Right renal pelvis (tissue), 4 donors: Measurements from ENCODE around the gene RASSF4. TPM values are rescaled to one million over a fixed set of nuclear protein-coding genes. Genes with fewer than 3 reads are reported as not detected.

Experiments
- DNase-seq, 4 donors: peaks; one replicate each; pipeline ENCODE4 v3.0.0-alpha.2; 2013; ENCODE audit warnings: low read depth in 4 of 4, low spot score in 3 of 4, missing footprints in 1 of 4
- polyA plus RNA-seq, 4 donors: library from polyadenylated mRNA; unstranded; fragments of 120-200 nt; gene quantifications; one replicate each; pipeline ENCODE4 v1.2.1, GENCODE V29; 2013; ENCODE audit not compliant: insufficient read length in 4 of 4

Gene RASSF4
- polyA plus RNA-seq, 4 donors = 22.9 to 32.3 (median 29.6) TPM

GRCh38 chr10:44983895-44984278, 24.3 kb downstream of the RASSF4 start:
- DNase-seq = no peak

- DNase-seq = no peak
Observed at GRCh38 chr10:44984671-44985101, 25.1 kb downstream of the RASSF4 start.

DNA sequence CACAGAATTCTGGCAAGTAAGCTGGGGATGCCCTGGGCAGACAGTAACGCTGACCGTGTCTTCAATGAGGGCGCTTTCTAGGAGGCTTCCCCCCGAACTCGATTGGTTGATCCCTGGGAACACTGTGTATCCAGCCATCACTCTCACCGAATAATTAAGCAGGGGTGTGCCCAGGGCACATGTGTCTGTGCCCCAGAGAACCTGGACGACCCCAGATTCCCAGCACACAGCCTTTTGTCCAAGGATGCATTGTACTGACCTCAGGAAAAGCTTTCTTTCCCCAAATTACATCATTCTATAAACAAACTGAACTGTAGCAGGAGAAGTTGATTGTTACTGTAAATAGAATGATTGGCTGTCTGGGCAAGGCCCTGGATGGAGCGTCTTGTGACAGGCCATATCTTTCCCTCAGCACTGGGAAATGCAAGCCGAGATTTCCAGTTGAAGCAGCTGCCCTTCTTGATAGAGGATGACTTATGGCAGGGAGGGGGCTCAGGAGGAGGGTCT, 25.6 kb downstream of the RASSF4 start:
- DNase-seq = no peak

DNA sequence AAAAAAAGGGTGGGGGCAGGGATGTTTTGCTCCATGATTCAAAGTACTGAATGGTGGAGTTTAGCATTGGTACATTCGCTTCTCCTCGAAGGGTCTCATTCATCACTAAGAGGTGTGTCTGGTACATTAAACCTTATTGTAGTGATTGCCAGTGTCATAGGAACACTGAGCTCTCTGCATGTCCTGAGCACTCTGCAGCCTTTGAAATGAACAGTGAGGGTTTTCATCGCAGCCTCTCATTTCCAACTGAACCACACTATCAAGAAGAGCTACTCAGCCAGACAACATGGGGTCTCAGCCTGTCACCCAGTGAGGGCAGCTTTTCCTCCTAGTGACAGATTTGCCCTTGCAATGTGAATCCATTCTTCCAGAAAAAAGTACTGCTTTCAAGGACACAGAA, 26.6 kb downstream of the RASSF4 start:
- no peak for DNase-seq

DNA sequence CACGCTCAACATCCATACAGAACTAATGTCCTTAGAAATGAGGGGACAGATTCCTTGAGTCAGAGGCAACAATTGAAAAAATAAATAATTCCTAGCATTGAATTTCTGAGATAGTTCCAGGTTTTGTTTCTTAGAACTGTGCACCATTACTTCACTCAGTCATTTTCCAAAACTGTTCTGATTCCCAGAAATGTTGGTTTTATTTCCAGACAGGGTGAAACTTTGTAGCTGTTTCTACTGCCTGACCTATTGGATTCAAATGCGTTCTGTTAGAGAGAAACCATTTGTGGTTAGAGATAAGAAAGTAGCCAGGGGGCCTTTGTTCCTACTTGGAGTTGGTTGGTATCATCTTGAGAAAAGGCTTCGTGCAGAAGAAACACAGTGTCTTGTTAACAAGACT, 27.1 kb downstream of the RASSF4 start:
- DNase-seq = no peak

- no peak for DNase-seq
Observed at GRCh38 chr10:44988957-44989585, 29.5 kb downstream of the RASSF4 start.

DNA sequence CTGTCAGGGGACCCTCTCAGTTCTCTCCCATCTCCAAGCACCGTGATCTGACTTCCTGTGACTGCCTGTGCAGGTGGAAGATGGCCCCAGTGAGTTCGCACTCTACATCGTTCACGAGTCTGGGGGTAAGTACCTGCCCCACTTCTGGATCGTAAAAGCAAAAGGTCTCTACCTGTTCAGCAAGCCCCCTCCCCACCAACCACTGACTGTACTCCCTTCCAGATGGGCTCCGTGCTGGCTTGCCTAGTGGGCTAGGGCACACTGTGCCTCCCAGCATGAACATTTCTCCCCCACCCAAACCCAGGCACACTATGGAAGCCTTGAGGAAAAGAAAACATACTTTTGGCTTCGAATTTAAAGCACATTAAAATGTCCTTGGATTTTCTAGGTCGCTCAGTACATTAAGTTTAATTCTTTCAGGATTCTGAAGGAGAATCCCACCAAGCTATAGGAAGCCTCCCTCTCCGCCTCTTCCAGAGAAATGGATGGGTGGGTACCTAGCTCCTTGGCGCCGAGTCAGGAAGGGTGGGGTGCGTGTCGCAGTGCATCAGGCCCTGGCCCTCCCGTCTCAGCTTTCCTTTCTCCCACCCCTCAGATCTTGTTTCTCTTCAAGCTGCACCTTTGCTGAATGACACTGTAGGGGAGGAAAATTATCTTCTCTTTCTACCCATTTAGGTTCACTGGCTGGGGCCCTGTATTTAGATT, 30.1 kb downstream of the RASSF4 start:
- no peak for DNase-seq

DNA sequence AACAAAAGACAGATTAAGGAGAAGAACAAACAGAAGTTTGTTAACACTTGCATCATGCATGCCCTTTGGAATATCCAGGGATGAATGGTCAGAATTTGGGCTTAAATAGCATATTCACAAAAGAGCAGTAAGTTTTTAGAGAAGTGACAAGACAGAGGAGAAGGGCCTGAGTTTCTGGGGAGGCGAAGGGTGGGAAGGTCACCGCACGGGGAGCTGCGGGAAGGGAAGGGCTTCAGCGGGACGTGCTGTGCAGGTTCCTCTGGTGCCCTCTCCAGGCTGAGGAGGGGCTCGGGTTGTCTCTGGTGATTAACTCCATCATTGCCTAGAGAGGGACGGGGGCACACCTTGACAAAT, 30.7 kb downstream of the RASSF4 start:
- no peak for DNase-seq

- no peak for DNase-seq
Observed at GRCh38 chr10:44990965-44991364, 31.4 kb downstream of the RASSF4 start.

- no peak for DNase-seq
Observed at GRCh38 chr10:44991571-44991970, 32.0 kb downstream of the RASSF4 start.

DNA sequence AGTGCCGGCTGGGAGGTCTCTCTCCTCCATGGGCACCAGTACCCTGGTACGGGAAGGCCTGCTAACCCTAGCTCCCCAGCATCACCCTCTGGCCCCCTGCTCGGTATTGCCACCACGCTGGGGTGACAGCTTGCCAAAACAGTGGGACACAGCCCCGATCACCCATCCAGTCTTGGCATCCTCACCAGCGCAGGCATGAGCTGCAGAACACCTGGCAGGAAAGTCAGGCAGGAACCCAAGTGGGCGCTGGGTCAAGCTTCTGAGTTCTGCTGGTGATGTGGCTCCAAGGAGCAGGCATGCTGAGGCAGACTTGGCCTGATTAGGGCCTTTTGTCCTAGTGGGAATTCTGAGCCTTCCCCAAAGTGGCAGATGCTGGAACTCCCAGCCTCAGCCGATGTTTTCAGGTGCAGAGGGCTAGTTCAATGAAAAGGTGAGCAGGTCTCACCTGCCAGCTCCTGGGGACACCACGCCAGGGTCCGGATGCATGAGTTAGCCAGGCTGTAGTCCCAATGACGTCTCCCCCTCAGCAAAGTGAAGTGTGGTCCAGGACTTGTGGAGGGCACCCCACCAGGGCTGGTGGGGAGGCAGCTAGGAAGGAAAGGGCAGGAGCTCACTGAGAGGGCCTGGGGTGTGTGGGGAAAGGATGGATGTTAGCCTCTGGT, 32.6 kb downstream of the RASSF4 start:
- DNase-seq = no peak

GRCh38 chr10:44992732-44993225, 33.2 kb downstream of the RASSF4 start:
- DNase-seq = no peak

GRCh38 chr10:44993226-44993921, 33.8 kb downstream of the RASSF4 start:
- DNase-seq = no peak

- no peak for DNase-seq
Observed at GRCh38 chr10:44993922-44994751, 34.5 kb downstream of the RASSF4 start.

GRCh38 chr10:44994752-44995530, 35.3 kb downstream of the RASSF4 start:
- DNase-seq = no peak

DNA sequence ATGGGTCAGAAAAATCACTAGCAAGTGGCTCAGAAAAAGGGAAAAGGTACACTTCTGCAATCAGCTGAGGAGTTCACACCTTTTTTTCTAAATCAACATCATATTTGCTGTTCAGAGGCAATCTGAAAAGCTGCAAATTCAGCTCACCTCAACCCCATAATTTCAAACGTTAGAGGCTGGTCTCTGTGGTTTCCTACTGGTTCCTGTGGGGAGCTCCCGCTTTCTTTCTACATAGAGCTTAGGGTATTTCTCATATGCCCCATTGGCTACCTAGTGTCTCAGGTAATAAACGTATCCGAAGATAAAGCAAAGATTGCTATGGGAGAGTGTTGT, 35.9 kb downstream of the RASSF4 start:
- no peak for DNase-seq

DNA sequence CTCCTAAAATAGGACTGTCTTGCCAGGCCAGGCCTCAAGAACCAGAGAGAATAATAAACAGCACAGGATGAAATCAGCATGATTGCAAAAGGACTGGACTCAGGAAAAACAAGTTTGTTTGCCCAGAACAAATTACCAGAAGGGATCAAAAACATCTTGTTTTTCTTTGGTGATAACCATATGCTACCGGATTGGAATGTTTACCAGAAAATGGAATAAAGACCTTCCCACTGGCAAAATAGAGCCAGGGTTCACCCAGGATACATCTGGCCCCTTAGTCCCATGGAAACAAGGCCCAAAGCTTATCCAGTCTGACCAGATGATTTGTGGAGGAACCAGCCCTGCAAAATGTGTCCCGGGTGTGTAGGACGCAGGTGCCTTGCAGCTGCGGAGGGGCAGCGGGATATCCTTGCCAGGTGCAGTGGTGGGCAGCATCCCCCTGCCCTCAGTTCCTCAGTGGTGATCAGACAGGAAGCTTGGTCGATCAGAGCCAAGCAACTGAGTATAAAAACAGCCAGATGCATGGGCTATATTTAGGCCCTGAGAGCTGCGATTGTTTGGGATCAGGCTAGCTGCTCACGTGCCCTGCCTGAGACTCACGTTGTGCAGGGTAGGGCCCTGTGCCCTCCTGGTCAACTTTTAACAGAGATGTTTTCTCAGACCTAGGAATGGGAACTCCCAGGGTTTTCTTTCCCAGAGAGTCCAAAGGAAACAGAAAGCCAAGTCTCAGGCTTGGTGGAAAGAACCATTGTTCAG, 36.5 kb downstream of the RASSF4 start:
- DNase-seq = no peak

GRCh38 chr10:44997105-44997748, 37.6 kb downstream of the RASSF4 start:
- no peak for DNase-seq
